H1 (cell line): ENCODE data around the gene IL24. TPM values are rescaled to one million over a fixed set of nuclear protein-coding genes. Genes with fewer than 3 reads are reported as not detected.

Experiments used
- KDM4A ChIP-seq: IDR thresholded peaks from one replicate; pipeline ENCODE4 v1.7.1; 2012; ENCODE audit warnings: low read depth, mild to moderate bottlenecking, moderate library complexity, low read length, inconsistent platforms; ENCODE audit not compliant: severe bottlenecking
- TAF7 ChIP-seq: optimal IDR thresholded peaks from 2 replicates; pipeline ENCODE3; 2011; ENCODE audit warnings: low read depth, mild to moderate bottlenecking, inconsistent platforms, low read length, moderate library complexity, borderline replicate concordance
- TBP ChIP-seq: IDR thresholded peaks from 2 replicates; pipeline ENCODE4 v1.6.1; 2011; ENCODE audit warnings: low read depth, low read length, improper control_type of control experiment
- polyA plus RNA-seq, 7 experiments: library from polyadenylated mRNA; depleted of rRNA in 3 of 7; stranded (reverse) in 5 of 7; unstranded in 2 of 7; fragments of >200 nt in 5 of 7; fragments of 200-250 nt in 2 of 7; gene quantifications; 1 replicate in 5 of 7; 2 replicates in 1 of 7; 4 replicates in 1 of 7; pipeline versions ENCODE4 v1.2.1 to v1.2.3, GENCODE V29; 2011 to 2013; ENCODE audit warnings: missing spikeins in 2 of 7, mixed read lengths in 2 of 7
- total RNA-seq: library from RNA; stranded (reverse); fragmentation: NEBNext Ultra II Directional; extraction: Animal tissue kit (Norgen Biotek cat#: 25700); gene quantifications from 2 replicates; pipeline ENCODE4 v1.2.1, GENCODE V29; 2021

The IL24 gene
- total and polyA plus RNA-seq, 2 of the 8 experiments (the other 6 are each of a cell fraction or from before 2014, with no cell fraction given), result not detected

GRCh38 chr1:206886831-206887230 lies 10.4 kb upstream of the IL24 start (continued):
- TF ChIP-seq TAF7, result no peak
- no peak for TF ChIP-seq TBP
- TF ChIP-seq KDM4A, result no peak
